HG03159 (cell line): ENCODE results near the gene NUBP2.
A peak's percentile ranks its signal among the peaks of the same experiment; 100 is the strongest.

Source experiments
- ATAC-seq: cut with Tn5 transposase; IDR thresholded peaks from one replicate; pipeline ENCODE4 v1.9.1; 2021; ENCODE audit warnings: mild to moderate bottlenecking, moderate library complexity; ENCODE audit not compliant: unreplicated experiment

NUBP2 gene

GRCh38 chr16:1781758-1782407, 877 bp upstream of the NUBP2 start:
- ATAC-seq: peak; percentile 9

- ATAC-seq: no peak
Measured at GRCh38 chr16:1784977-1785845, 2.5 kb downstream of the NUBP2 start.

GRCh38 chr16:1785846-1786170, 3.0 kb downstream of the NUBP2 start:
- ATAC-seq: no peak

- no peak for ATAC-seq
Measured at GRCh38 chr16:1786242-1787055, 3.7 kb downstream of the NUBP2 start.

- ATAC-seq: no peak
Measured at GRCh38 chr16:1787056-1787321, 4.2 kb downstream of the NUBP2 start.

GRCh38 chr16:1787322-1788094, 4.7 kb downstream of the NUBP2 start:
- ATAC-seq: no peak

GRCh38 chr16:1788095-1788707, 5.4 kb downstream of the NUBP2 start:
- no peak for ATAC-seq

- no peak for ATAC-seq
Measured at GRCh38 chr16:1788708-1789100, 5.9 kb downstream of the NUBP2 start.

- ATAC-seq: no peak
Measured at GRCh38 chr16:1789643-1790045, 6.9 kb downstream of the NUBP2 start.

- no peak for ATAC-seq
Measured at GRCh38 chr16:1790261-1790610, 7.5 kb downstream of the NUBP2 start.

GRCh38 chr16:1790611-1791255, 8.0 kb downstream of the NUBP2 start:
- ATAC-seq: no peak

GRCh38 chr16:1791256-1791942, 8.6 kb downstream of the NUBP2 start:
- ATAC-seq: no peak

GRCh38 chr16:1791943-1792812, 9.4 kb downstream of the NUBP2 start:
- no peak for ATAC-seq

GRCh38 chr16:1792836-1793577, 10.2 kb downstream of the NUBP2 start:
- no peak for ATAC-seq

GRCh38 chr16:1793578-1794220, 10.9 kb downstream of the NUBP2 start, which contains the start of gene IGFALS:
TSS of gene IGFALS (minus strand) at chr16:1793705. CDS start at chr16:1793652, 53 bp downstream.
- ATAC-seq: no peak

- ATAC-seq: no peak
Measured at GRCh38 chr16:1794221-1794871, 11.6 kb downstream of the NUBP2 start.
